Stimulated activated CD8-positive, alpha-beta memory T cell treated with anti-CD3 and anti-CD28 coated beads, Interleukin-12 subunit alpha, Interleukin-12 subunit beta, amount 100 ng/mL, for 24 hours (primary cell): ENCODE data around the gene TRAF3.

Experiments used
- DNase-seq: peaks from one replicate; pipeline ENCODE4 v3.0.0-alpha.2; 2020; ENCODE audit errors: extremely low read depth

Gene TRAF3

GRCh38 chr14:102939329-102939728, 162.1 kb downstream of the TRAF3 start:
- no peak for DNase-seq

GRCh38 chr14:102939820-102940561, 162.7 kb downstream of the TRAF3 start:
- no peak for DNase-seq

- no peak for DNase-seq
These were observed 163.6 kb downstream of the TRAF3 start for GRCh38 chr14:102940729-102941362.

GRCh38 chr14:102941419-102942011, 164.3 kb downstream of the TRAF3 start:
- no peak for DNase-seq

GRCh38 chr14:102942069-102942468, 164.8 kb downstream of the TRAF3 start:
- DNase-seq = no peak

- no peak for DNase-seq
These were observed 166.2 kb downstream of the TRAF3 start for GRCh38 chr14:102943454-102943853.

- DNase-seq = no peak
These were observed 166.7 kb downstream of the TRAF3 start for GRCh38 chr14:102943979-102944378.

GRCh38 chr14:102944448-102945330, 167.4 kb downstream of the TRAF3 start:
- DNase-seq = no peak

GRCh38 chr14:102945346-102946130, 168.3 kb downstream of the TRAF3 start:
- no peak for DNase-seq

- DNase-seq = no peak
These were observed 170.3 kb downstream of the TRAF3 start for GRCh38 chr14:102947321-102948103.

- no peak for DNase-seq
These were observed 171.4 kb downstream of the TRAF3 start for GRCh38 chr14:102948698-102949061.

- DNase-seq = no peak
These were observed 172.0 kb downstream of the TRAF3 start for GRCh38 chr14:102949062-102949800.

GRCh38 chr14:102949801-102950451, 172.7 kb downstream of the TRAF3 start:
- no peak for DNase-seq

- DNase-seq = no peak
These were observed 173.8 kb downstream of the TRAF3 start for GRCh38 chr14:102951034-102951433.

GRCh38 chr14:102951799-102952198, 174.6 kb downstream of the TRAF3 start:
- DNase-seq = no peak

- no peak for DNase-seq
These were observed 175.0 kb downstream of the TRAF3 start for GRCh38 chr14:102952276-102952675.

- DNase-seq = no peak
These were observed 175.9 kb downstream of the TRAF3 start for GRCh38 chr14:102953100-102953499.

- no peak for DNase-seq
These were observed 177.0 kb downstream of the TRAF3 start for GRCh38 chr14:102954081-102954789.
